Stimulated activated CD4-positive, alpha-beta T cell treated with anti-CD3 and anti-CD28 coated beads, Interleukin-1b, Interleukin-23, amount 100 ng/mL, for 24 hours (primary cell): ENCODE results near the gene NPTN.
"Not testable (repeated sequence)": the region's sequence is repeated elsewhere in the genome, so short reads cannot be mapped to it uniquely, and the experiment has no call there.

ENCODE experiments used
- DNase-seq, 4 experiments: peaks; one replicate each; pipeline ENCODE4 v3.0.0-alpha.2; 2020; ENCODE audit warnings: low read depth in 4 of 4, low spot score in 1 of 4

The NPTN gene

DNA sequence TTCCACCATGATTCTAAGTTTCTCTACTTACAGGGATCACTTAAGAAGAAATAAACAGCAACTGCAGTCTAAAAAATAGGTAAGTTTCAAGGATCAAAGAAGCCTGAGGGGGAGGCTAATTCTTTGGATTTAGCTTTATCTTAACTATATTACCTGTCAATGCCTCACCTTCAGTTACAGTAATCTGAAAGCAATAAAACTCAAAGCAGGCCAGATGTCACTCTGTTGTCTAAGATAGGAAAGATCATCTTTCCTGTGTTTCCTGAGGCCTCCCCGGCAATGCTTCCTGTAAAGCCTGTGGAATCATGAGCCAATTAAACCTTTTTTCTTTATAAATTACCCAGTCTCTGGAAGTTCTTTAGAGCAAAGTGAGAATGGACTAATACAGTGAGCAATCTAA, 60.2 kb downstream of the NPTN start:
- no peak for DNase-seq

DNA sequence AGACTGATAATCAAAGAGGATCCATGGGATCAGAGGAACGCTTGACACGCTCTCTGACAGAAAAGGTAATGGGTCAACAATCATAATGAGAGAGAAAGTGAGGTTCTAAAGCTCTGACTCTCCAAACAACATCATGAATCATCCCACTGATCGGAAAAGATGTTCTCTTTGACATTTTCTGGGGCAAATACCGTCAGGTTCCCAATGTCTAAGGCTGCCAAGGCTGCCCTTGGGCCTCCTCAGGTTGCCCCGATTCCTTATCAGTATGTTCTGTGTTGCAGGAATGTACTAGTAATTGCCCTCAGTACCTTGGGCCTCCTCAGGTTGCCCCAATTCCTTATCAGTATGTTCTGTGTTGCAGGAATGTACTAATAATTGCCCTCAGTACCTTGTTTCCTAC, 60.9 kb downstream of the NPTN start:
- no peak for DNase-seq

DNA sequence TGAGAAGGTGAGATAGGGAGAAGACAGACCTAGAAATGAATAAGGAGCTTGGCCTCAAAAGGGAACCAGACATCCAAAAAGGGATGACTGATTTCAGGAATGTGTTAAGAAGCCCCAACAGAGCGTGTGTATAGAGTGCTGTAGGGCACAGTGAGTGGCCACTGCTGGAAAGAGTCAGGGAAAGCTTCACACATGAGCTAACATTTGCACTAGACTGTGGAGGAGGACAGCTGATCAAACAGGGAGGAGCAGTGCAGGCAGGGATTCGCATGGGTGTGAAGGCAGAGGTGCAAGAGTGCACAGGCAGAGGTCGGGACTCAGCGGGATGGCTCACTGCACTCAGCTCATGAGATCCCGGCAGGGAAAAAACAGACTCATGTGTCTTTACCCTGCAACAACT, 61.8 kb downstream of the NPTN start:
- DNase-seq = no peak

DNA sequence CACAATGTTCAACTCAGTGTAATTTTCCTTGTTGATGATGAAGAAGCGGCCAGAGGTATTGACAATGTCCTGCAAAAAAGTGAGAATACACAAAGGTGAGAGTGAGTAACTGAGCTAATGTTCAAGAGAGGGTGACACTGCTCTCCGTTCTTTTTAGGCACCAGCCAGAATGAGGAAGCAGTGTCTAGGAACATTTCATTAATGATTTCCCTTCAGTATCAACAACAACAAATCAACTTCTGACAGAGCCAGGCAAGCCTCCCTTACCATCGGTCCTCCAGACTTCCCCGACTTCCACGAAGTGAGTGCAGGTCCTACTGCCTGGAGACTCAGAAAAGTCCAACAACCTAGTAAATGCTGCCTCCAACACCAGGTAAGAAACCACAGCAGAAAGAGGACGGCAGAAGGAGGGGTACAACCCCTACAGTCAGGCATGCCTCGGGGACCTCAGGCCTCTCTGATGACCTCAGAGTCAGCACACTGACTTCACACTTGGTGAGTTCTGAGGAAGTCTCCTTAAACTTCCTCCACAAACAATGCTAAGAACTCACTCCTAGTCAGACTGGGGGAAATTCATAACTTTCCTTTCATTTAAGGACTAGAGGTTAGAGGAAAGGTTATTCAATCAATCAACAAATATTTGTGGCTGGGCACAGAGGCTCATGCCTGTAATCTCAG, 62.7 kb downstream of the NPTN start:
- DNase-seq = no peak

DNA sequence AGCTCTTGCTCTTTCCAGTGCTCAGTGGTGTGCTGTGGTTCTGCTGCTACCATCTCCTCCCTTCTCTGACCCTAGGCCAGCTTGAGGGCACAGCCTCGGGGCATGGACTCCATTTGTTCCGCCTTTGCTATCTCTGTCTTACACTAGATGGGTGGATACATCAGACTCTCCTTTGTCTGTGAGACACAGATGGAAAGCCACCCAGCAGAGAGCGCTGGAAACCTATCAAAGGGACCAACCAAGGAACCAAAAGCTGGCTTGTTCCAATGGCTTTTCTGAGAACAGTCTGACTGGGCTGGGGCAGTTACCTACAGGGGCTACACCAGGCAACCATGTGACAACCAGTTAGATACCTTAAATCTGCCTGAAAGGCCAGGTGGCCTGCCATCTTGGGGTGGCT, 63.8 kb downstream of the NPTN start:
- DNase-seq = no peak

DNA sequence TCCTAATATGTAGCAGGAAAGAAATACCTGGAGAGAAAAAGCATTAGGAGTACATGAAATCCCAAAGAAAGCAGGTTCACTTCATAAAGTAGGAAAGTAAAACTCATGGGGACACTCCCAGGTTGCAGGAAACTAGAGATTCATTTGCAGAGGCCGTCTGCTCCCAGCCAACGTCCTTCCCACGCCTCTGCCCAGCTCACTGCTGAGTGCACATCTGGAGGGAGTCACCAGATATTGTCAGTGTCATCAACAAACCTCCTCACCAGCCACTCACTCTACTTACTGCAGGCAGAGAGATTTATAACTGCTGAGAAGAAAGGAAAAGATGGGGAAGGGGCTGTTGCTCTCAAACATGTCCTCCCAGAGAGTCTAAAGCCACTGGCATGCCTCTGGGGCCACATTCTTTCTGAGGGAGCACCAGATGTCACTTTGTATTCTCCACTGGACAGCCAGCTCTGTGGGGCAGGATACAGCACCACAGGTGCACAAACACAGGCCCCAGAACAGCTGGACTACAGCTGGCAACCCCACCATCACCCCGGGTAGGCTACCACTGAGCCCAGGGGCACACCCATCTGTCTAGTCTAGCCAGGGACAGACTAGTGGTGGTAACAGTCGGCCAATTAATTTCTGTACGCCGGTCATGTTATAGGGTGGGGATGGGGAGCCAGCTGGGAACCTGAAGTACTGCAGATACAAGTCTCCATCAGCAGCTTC, 64.5 kb downstream of the NPTN start:
- DNase-seq = no peak

DNA sequence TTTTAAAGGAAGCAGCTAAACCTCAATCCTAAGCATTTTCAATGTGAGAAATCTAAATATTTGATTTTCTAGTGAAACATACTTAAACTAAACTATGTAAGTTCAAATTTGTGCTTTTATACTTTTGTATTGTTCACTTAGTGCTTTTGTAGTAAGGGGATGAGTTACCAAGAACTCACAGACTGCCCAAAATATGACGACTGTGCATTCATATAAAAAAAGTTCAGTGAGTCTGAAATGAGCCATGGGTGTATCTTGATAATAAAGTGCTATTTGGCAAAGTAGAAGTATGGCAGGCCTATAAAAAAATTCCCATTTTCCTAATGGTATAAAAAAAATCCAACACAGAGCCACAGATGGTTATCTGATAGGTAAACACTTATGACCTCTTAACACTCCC, 66.2 kb downstream of the NPTN start:
- DNase-seq = no peak

DNA sequence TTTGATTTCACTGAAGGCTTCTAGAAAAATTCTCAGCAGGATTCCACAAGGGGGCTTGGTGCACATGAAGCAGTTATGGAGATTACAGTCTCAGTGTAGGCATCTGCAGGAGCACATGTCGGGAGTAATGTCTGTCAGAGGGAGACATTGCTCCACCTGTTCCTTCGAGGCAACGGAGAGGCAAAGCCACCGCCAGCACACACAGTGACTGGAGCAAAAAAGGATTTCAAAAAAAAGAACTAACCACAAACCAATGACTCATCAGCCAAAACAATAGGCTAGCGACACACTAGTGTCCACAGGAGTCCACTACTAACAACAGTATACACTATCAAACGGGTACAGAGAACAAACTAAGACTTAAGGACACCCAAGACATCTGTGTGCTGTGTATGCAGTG, 68.9 kb downstream of the NPTN start:
- no peak for DNase-seq

DNA sequence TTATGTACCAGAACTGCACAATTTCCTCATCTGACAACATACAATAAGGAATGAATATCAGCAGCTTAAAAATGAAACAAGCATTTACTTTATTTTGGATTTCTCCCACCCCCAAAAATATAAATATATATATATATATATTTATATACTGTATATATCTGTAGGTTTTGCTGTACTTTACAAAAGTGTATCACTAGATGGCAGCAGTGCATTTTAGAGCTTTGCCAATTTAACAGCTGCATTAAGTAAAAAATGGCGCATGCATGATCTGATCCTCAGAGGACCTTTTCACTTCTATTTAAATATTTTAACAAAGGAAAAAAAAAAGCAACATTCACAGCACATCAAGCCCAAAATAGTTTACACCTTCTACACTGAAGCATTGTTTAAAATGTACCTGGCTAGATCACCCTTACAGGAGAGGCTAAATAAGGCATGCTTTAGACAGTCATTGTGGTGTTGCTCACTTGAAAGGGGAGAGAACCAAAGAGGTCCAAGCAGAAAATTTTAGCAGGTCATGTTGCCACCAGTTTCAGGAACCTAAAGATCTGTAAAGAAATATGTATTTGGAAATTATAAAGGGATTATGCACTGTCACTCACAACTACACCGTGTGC, 72.6 kb downstream of the NPTN start:
- DNase-seq = no peak

DNA sequence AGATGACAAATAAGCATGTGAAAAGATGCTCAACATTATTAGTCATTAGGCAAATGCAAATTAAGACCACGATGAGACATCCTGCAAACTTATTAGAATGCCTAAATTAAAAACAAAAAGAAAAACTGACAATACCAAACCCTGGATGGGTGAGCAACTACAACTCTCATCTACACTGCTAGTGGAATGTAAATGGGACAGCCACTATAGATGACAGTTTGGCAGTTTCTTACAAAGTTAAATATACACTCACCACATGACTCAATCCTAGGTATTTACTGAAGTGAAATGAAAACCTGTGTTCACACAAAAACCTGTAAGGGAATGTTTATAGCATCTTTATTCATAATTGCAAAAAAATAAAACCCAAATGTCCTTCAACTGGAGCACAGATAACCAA, 74.7 kb downstream of the NPTN start:
- DNase-seq = no peak

DNA sequence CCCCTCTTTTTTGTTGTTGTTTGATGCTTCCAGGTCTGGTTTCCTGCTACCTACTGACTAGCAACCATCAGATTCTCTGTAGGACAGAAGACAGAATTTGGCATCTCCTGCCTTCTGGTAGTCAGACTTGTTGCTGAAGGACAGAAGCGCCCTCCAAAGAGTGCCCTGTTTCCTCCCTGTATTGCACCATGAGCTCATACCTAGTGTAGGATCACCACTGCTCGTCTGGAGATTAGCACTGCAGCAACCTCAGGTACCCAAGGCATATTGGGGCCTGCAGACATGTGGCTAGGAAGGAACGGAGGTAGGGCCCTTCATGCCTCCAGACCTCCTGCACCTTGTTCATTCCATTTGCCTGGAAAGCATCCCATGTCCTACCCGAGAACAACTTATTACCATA, 78.1 kb downstream of the NPTN start:
- no peak for DNase-seq

DNA sequence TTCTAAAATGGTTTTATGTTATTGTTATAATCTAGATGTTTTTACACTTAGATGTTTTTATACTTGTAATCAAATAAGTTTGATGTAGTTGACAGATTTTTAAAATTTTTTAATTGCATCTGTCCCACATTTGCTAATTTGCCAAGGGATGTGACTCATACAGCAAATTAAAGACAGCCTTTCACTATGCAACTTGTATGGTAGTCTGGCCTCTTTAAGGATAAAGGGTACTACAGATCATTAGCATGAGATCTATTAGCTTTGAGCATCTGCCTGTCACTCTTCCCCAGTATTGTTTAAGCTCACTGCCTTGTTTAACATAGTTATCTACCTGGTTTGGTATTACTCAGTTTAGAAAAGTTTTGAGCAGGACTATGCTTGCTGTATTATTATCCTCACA, 83.0 kb downstream of the NPTN start:
- DNase-seq = no peak

DNA sequence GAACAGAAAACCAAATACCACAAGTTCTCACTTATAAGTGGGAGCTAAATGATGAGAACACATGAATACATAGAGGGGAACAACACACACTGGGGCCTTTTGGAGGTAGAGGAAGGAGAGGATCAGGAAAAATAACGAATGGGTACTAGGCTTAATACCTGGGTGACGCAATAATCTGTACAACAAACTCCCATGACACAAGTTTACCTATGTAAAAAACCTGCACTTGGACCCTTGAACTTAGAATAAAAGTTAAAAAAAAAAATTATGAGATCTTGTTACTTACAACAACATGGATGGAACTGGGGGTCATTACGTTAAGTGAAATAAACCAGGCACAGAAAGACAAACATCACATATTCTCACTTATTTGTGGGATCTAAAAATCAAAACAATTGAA, 84.3 kb downstream of the NPTN start:
- not testable (repeated sequence) for DNase-seq

DNA sequence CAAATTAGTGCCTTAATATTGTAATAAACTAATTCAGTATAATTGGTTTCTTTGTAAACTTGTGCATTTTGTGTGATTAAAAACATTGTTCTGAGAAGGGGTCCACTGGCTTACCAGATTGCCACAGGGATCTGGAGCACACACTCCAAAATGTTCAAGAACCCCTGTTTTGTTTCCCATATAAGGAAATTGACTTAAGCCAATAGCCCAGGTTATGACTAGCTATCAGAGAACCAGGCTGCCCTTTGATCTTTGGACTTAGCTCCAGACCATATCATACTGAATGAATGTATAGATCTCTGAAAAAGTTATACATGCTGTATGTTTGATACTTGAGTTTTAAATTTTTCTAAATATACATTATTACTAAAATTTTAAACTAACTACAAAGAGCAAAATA, 91.7 kb downstream of the NPTN start:
- no peak for DNase-seq

DNA sequence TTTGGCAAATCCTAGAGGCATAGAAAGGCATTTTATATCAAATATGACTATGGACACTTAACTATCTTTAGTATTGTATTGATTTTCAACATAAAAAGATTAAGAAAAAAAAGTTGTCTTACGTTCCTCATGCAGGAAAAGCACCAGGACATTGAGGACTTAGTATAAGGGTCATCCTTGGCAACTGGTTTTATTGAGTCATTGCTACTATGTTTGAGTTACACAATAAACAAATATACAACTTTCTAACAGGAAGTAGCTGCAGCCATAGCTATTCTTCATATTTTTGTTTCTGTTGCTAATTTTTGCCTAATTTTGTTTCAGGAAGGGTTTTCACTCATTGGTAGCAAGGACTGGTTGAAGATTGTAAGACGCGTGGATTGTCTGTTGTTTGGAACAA, 93.0 kb downstream of the NPTN start:
- DNase-seq = no peak

DNA sequence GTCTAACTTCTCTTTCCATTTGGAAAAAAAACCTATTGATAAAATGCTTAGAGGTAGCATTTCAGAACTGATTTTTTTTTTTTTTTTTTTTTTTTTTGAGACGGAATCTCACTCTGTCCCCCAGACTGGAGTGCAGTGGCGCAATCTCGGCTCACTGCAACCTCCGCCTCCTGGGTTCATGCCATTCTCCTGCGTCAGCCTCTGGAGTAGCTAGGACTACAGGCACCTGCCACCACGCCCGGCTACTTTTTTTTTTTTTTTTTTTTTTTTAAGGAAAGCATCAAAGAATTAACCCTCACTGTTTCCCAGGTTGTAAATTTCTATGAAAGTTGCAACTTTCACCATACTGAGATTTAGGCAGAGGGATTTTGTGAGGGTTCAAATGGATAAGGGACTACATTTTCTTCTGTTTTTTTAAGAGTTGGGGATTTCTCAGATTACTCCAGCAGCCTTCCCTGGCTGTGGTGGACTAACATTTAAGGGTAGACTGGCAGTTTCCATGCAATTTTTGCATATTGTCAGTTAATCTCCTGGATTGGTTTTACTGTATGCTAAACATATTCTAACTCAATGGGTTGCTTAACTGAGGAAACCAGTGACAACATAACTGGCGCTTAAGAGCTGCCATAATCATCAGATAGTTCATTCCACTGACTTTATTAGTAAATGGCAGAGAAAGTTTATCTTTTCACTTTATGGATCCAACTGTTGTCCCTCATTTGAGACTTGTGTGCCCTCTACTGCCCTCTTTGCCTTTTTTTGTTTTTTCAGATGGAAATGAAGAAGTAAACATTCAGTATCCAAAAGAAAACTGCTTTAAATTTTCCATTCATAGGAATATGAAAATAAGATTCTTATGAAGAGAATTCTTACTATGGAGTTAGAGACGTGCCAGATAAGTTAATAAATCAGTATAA, 93.7 kb downstream of the NPTN start:
- no peak for DNase-seq

DNA sequence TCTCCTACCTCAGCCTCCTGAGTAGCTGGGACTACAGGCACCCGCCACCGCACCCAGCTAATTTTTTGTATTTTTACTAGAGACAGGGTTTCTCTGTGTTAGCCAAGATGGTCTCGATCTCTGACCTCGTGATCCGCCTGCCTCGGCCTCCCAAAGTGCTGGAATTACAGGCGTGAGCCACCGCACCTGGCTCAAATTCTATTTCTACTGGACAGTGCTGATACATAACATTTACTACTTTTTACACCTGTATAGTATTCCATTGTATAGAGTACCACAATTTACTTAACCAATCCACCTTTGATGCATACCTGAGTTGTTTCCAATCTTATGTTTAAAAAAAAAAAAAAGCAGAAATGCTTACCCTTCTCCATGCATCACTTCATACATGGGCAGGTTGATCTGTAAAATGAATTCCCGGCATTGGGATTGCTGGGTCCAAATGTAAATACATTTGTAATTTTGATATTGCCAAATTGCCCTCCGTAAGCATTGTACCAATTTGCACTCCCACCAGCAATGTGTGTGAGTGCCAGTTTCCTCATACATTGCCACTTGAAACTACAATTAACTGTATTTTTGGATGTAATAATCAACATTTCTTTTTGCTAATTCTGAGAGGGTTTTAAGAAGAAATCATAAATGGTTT, 94.5 kb downstream of the NPTN start:
- no peak for DNase-seq

DNA sequence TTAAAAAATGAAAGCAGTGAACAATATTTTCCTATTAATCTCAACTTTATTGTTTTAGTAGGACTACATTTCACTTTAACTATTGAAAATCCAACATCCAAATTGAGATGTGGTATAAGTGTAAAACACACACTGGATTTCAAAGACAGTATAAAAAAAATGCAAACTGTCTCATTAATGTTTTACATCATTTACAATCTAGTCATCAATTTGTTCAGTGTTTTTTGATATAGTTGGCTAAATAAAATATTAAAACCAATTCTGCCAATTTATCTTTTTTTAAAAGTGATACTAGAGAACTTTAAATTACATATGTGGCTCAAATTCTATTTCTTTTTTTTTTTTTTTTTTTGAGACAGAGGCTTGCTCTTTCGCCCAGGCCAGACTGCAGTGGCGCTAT, 95.1 kb downstream of the NPTN start:
- DNase-seq = no peak

DNA sequence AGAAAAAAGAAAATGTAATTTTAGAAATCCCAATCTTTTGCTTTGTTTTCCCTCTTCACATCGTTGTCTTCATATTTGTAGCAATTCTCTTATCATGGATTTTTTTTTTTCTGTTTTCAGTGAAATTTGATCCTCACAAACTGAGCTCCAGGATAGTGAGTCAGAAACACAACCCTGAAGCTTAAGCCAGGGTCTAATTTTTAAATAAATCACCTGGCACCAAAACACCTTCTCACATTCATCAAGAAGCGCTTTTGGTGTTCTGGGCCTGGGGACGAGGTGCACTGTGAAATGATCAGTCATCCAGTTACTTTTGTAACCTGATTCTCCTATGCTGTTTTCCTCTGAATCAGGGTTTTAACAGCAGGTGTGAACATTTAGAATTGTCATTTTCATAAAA, 102.5 kb downstream of the NPTN start:
- no peak for DNase-seq

DNA sequence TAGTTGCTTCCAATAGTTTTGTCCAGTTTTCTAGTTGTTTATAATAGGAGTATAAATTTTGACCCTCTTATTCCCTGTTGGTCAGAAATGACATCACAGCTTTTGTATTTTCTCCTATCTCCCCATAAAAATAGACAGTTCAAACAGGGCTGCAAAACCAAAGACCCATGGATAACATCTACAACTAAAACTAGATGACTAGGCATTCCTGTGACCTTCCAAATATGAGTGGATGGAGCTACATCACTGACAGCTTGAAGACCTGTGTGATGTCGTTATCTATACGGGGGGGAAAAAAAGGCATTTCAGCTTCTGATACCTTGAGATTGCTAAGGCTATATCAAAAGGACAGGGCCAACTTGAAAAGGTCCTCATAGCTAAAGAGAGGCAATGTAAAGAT, 105.6 kb downstream of the NPTN start:
- DNase-seq = no peak

DNA sequence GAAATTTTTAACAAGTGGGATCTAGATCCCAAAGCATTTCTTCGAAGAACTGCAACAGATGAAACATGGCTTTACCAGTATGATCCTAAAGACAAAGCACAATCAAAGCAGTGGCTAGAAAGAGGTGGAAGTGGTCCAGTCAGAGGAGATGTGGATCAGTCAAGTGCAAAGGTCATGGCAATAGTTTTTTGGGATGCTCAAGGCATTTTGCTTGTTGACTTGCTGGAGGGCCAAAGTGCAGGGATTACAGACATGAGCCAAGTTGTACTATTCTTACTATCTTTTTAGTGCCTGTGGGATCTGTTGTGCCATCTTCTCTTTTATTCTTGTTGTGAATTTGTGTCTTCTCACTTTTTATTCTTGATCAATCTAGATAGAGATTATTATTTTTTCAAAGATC, 108.3 kb downstream of the NPTN start:
- no peak for DNase-seq
